GM12874 (cell line): ENCODE results near the gene ACTC1.

Experiments used
- CTCF ChIP-seq: IDR thresholded peaks from 2 replicates; pipeline ENCODE4 v1.5.1; 2011; ENCODE audit warnings: low read depth, mild to moderate bottlenecking, control low read depth, low read length, moderate library complexity; ENCODE audit not compliant: insufficient read depth

Gene ACTC1

GRCh38 chr15:34794590-34795206, 651 bp downstream of the ACTC1 start:
- no peak for TF ChIP-seq CTCF

- no peak for TF ChIP-seq CTCF
Measured at GRCh38 chr15:34793901-34794300, 1.4 kb downstream of the ACTC1 start.

GRCh38 chr15:34793071-34793470, 2.3 kb downstream of the ACTC1 start:
- no peak for TF ChIP-seq CTCF

- TF ChIP-seq CTCF = no peak
Measured at GRCh38 chr15:34791701-34792100, 3.6 kb downstream of the ACTC1 start.

- TF ChIP-seq CTCF = no peak
Measured at GRCh38 chr15:34790121-34790520, 5.2 kb downstream of the ACTC1 start.

GRCh38 chr15:34789326-34789725, 6.0 kb downstream of the ACTC1 start:
- TF ChIP-seq CTCF = no peak

- TF ChIP-seq CTCF = no peak
Measured at GRCh38 chr15:34786206-34786605, 9.1 kb downstream of the ACTC1 start.

GRCh38 chr15:34783991-34784390, 11.4 kb downstream of the ACTC1 start:
- TF ChIP-seq CTCF = no peak
